NCI-H2196 (cell line): ENCODE measurements around the gene NGEF.

Experiments
- DNase-seq: peaks from one replicate; lab custom pipeline; 2025; ENCODE audit not compliant: unreplicated experiment; lab: John Stamatoyannopoulos, UW

Gene NGEF

DNA sequence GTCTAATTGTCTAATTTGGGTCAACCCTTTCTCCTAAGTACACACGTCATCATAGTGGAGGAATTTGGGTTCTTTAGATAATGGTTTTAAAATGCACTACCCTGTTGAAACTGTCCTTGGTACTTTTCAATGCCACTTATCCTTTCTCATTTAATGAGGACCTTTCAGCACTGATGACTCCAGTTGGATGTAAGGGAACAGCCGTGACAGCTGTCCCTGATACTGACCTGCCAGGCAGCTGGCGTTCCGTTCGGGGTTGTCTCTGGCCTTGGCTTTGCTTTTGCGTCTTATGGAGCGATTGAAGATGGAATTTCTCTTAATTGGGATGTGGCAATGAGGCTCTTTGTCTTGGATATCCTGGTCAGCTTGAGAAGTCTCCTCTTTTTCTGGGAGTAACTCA, 38.7 kb downstream of the NGEF start:
- DNase-seq, result no peak

DNA sequence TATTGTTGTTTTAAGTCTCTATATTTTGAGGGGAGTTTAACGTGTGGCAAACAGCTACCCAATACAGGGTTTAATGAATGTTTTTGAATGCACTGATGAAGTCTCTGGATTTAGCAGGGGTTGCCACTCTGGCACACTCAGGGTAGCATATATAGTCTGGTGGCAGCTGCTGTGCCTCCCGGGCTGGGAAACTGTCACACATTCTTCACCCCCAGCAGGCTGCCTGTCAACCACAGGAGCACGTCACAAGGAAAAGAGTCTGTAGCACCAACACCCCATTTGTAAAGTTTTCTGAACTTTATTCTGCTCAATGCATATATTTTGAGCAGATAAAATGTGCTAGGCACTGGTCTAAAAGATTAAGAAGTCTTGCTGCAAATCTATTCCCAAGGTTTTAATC, 39.3 kb downstream of the NGEF start:
- no peak for DNase-seq

DNA sequence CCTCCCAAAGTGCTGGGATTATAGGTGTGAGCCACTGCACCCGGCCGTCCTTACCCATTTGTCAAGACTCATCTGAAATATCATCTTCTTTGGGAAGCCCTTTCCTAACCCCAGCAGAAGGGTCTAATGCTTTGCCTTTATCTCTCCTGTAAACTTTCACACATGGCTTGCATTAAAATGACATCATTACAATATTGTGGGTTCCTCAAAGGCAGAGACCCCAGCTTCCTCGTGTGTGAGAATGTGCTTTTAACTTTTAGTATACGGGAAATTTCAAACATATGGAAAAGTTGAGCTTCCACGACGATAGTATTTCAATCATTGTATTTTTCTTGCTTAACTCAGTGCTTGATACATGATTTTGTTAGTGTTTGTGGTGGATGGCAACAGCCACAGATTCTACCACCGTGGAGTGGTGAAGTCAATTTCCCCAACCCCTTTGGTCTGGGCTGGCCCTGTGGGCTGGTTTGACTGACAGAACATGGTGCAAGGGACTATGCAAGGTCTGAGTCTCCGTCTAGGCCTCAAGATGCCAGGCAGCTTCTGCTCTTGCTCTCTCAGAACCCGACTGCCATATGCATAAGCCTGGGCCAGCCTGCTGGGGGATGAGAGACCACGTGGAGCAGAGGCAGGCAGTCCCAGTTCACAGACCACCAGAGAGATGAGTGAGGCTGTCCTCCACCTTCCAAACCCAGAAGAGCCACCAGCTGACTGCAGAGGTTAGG, 39.9 kb downstream of the NGEF start:
- DNase-seq, result no peak

DNA sequence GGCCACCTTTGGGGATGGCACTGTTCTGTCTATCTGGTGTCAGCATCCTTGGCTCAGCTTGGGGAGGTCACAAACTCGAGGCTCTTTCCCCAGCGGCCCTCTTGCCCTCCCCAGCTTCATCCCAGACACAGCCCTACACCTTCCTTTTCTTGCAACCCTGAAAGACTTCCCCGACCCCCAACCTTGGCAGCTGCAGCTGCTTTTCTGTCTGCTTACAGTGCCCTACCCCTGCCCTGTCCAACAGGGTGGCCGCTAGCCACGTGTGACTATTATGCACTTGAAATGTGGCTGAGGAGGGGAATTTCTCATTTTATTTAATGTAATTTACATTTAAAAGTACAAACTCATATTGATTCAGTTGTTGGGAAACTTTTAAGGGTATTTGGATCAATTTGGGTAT, 41.3 kb downstream of the NGEF start:
- DNase-seq, result no peak

GRCh38 chr2:232970051-232970450, 43.0 kb downstream of the NGEF start:
- DNase-seq, result no peak

DNA sequence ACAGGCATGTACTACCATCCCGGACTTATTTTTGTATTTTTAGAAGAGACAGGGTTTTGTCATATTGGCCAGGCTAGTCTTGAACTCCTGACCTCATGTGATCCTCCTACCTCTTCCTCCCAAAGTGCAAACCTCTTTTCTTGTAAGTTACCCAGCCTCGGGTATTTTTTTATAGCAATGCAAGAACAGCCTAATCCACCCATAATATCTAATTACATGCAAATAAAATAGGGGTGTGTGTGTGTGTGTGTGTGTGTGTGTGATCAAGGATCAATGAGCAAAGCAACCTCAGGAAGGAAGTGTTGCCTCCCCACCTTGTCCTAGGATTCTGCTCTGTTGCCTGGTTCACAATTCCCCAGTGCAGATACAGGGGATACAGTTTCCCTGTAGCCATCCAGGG, 45.6 kb downstream of the NGEF start:
- DNase-seq, result no peak

GRCh38 chr2:232966122-232966521, 46.9 kb downstream of the NGEF start:
- no peak for DNase-seq

GRCh38 chr2:232963913-232964312, 49.1 kb downstream of the NGEF start:
- DNase-seq, result no peak

DNA sequence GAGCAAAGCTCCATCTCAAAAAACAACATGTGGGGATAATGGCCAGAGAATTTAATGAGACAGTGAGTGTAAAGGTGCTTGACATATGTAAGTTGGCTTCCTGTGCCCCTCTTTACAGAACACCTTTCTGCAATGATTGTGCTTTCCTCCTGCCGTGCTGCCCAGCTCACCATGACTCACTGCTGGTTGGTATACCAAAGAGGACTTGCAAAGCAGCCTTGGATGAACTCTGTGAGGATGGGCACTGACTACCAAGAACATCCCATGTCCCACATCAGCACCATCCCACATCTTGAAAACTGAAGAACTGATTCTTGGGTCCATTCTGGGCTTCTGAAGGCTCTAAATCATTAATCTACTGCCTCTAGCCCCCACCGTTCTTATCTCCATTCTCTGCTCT, 52.2 kb downstream of the NGEF start:
- DNase-seq, result no peak

DNA sequence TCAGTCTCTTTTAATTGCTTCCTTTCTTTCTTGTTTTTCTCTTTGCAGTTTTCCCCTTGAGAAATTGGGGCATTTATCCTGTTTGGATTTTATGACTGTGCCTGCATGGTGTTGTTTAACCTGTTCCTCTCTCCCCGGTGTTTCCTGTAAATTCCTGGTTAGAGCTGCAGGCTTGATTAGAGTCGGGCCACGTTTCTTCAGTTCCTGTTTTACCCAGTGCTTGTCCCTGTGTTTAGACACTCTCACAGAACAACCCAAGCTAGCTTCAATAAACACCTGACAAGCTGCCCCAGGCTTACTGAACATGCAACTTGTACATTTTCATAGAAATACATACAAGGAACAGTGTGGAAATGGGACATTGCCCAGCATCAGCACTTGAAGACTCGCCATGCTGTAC, 53.9 kb downstream of the NGEF start:
- no peak for DNase-seq

- no peak for DNase-seq
Measured at GRCh38 chr2:232957657-232958090, 55.4 kb downstream of the NGEF start.

DNA sequence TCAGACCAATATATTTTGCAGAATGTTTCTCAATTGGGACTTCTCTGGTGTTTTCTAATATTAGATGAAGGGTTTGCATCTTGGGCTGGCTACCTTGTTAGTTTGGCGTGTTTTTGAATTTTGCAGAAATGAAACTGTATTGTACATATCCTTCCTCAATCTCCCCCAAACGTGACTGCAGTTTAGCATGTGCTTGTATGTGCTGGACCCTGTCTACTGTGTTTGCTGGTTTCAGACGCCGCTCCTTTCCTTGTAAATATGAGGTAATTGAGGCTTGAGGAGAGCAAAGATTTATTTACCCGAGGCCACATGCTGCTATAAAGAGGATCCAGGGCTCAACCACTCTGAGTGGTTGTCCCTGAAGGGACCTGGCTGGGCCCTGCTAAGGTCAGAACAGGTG, 57.2 kb downstream of the NGEF start:
- DNase-seq, result no peak

GRCh38 chr2:232954691-232955090, 58.4 kb downstream of the NGEF start:
- DNase-seq, result no peak

DNA sequence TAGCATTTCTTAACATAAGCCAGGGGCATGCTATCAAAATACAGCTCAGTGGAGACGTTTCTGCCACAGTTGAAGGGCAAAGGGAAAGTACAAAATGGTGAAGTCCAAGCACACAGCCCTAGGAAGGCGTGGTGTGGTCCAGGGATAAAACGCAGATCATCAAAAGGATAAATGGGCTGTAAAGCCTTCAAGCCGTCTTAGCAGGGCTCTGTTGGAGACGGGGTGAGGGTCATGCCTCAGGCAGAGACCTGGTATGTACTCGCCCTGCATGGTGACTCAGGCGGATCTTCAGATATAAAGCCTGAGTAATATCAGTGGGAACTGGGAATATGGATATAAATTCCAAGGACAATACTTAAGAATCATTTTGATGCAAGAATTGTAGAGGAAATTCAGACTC, 61.2 kb downstream of the NGEF start:
- no peak for DNase-seq

- no peak for DNase-seq
Measured at GRCh38 chr2:232951181-232951580, 61.9 kb downstream of the NGEF start.

DNA sequence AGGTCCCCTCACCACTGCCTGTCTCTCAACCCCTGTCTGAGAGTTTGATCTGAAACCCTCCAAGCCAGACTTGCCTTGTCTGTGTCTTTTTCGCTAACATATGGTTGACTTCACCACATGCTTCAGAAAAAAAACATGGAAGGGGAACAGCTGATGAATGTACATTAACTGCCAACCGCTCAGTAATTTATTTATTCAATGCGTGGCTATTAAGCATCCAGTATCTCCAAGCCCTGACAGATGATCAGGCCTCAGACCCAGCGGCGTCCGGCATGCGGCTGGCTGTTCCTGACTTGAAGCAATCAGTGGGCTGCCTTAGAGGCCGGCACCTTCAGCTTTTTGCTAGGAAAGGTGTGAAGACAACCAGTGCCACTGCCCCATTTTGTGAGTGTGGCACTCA, 62.3 kb downstream of the NGEF start:
- no peak for DNase-seq

- DNase-seq, result no peak
Measured at GRCh38 chr2:232949016-232949415, 64.0 kb downstream of the NGEF start.

DNA sequence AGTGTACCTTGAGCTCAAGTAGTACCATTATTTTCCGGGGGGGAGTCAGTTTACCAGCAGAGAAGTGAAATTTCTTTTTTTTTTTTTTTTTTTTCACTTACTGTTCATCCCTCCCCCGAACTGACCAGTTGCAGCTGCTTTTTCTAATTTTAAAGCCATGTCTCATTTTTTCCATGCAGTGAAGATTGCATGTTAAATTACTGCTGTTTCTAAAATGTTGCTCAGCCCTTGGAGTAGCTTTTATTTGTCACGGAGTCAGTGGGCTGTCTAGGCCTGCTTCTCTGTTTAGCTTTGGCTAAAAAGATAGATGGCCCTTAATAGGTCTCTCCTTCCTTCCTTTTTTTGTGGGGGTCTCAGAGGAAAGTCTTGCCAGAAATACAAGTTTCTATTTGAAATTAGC, 70.2 kb downstream of the NGEF start:
- no peak for DNase-seq

GRCh38 chr2:232941912-232942594, 71.0 kb downstream of the NGEF start:
- no peak for DNase-seq

- no peak for DNase-seq
Measured at GRCh38 chr2:232941400-232941799, 71.7 kb downstream of the NGEF start.

DNA sequence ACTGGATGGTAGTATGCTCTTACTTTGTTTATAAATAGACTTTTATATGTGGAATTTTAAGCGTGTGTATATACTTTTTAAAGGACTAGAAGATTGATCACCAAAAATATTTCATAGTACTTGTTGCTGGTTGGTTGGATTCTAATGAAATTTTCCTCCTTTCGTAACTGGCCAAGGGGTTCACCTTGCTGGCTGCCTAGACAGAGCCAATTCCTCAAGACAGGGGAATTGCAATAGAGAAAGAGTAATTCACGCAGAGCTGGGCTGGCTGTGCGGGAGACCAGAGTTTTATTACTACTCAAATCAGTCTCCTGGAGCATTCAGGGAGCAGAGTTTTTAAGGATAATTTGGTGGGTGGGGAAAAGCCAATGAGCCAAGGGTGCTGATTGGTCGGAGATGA, 72.3 kb downstream of the NGEF start:
- no peak for DNase-seq

DNA sequence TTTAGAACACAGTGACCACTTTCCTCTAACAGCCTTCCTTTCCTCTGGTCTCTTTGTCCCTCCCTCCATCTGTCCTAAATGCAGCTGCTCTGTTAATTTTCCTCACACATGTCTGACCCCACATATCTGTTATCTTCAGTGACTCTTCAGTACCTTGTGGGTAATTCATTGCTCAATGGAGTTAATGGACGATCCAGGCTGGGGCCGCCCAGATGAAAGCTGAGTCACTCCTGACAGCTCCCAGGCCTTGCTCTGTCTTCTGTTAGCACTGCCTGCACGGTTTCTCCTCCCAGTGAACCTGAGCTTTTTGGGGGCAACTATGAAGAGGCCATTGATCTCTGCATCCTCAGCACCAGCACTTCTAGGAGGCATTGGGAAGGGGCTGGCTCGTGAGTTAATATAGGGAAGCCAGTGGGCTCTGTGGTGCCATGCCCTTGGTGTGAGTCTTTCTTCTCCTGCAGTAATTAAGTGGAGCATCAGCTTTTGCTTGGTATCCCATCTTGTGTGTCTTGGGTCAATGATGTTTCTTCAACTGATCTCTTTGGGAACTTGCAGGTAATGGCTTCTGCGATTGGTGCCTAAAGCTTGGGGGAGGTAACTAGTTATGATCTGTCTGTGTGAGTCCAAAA, 75.7 kb downstream of the NGEF start:
- DNase-seq, result no peak
